Astrocyte (in vitro differentiated cells and primary cell): ENCODE measurements around the gene ETV3. TPM values are rescaled to one million over a fixed set of nuclear protein-coding genes. Genes with fewer than 3 reads are reported as not detected.

ENCODE experiments used
- DNase-seq: peaks from one replicate; pipeline ENCODE4 v3.0.0-alpha.2; 2010; ENCODE audit warnings: low read depth
- FAIRE-seq: peaks from 2 replicates; lab custom pipeline; 2011; peaks lifted over from hg19 to GRCh38; lab: Jason Lieb, UNC
- H2AFZ ChIP-seq: 2 replicates; pipeline ENCODE4 v1.6.0; 2012; ENCODE audit warnings: low read depth, low read length, inconsistent platforms
- H3K27ac ChIP-seq: 2 replicates; pipeline ENCODE4 v1.5.1; 2011; ENCODE audit warnings: low read depth, low read length, inconsistent platforms
- H3K27me3 ChIP-seq: 2 replicates; pipeline ENCODE4 v1.6.0; 2011; ENCODE audit warnings: low read length, inconsistent platforms; ENCODE audit not compliant: insufficient read depth
- H3K36me3 ChIP-seq: 2 replicates; pipeline ENCODE4 v1.5.1; 2011; ENCODE audit warnings: low read length, inconsistent platforms; ENCODE audit not compliant: insufficient read depth
- H3K4me1 ChIP-seq: 2 replicates; pipeline ENCODE4 v1.5.1; 2011; ENCODE audit warnings: low read length, inconsistent platforms; ENCODE audit not compliant: insufficient read depth
- H3K4me2 ChIP-seq: 2 replicates; pipeline ENCODE4 v1.6.0; 2012; ENCODE audit warnings: low read length, inconsistent platforms
- H3K4me3 ChIP-seq: 2 replicates; pipeline ENCODE4 v1.5.1; 2011; ENCODE audit warnings: low read depth, mild to moderate bottlenecking, low read length, inconsistent platforms; ENCODE audit not compliant: insufficient read depth
- H3K79me2 ChIP-seq: 2 replicates; pipeline ENCODE4 v1.6.0; 2012; ENCODE audit warnings: mild to moderate bottlenecking, low read length, inconsistent platforms; ENCODE audit not compliant: insufficient read depth
- H3K9ac ChIP-seq: 2 replicates; pipeline ENCODE4 v1.6.0; 2012; ENCODE audit warnings: mild to moderate bottlenecking, low read length, inconsistent platforms
- H3K9me3 ChIP-seq: 2 replicates; pipeline ENCODE4 v1.5.1; 2012; ENCODE audit warnings: low read depth, mild to moderate bottlenecking, low read length, inconsistent platforms; ENCODE audit not compliant: insufficient read depth
- H4K20me1 ChIP-seq: 2 replicates; pipeline ENCODE4 v1.6.0; 2012; ENCODE audit warnings: low read length, inconsistent platforms; ENCODE audit not compliant: insufficient read depth
- H3K27ac Mint-ChIP-seq: one replicate; pipeline ENCODE4 v1.8.0; 2021; ENCODE audit warnings: mild to moderate bottlenecking, mixed read lengths; ENCODE audit not compliant: unreplicated experiment
- H3K27me3 Mint-ChIP-seq: one replicate; pipeline ENCODE4 v1.8.0; 2021; ENCODE audit warnings: low read depth, mixed read lengths; ENCODE audit not compliant: unreplicated experiment
- H3K36me3 Mint-ChIP-seq: one replicate; pipeline ENCODE4 v1.8.0; 2021; ENCODE audit warnings: low read depth, mixed read lengths; ENCODE audit not compliant: unreplicated experiment
- H3K4me1 Mint-ChIP-seq: one replicate; pipeline ENCODE4 v1.8.0; 2021; ENCODE audit warnings: low read depth, mixed read lengths; ENCODE audit not compliant: unreplicated experiment
- H3K4me3 Mint-ChIP-seq: one replicate; pipeline ENCODE4 v1.8.0; 2021; ENCODE audit warnings: mild to moderate bottlenecking, moderate library complexity, mixed read lengths; ENCODE audit not compliant: unreplicated experiment
- H3K9me3 Mint-ChIP-seq: one replicate; pipeline ENCODE4 v1.8.0; 2021; ENCODE audit warnings: mild to moderate bottlenecking, mixed read lengths; ENCODE audit not compliant: unreplicated experiment
- EZH2 ChIP-seq: IDR thresholded peaks from 2 replicates; pipeline ENCODE4 v1.6.1; 2012; ENCODE audit warnings: mild to moderate bottlenecking, low read length, inconsistent platforms; ENCODE audit not compliant: insufficient read depth
- total RNA-seq: library from RNA; stranded (reverse); gene quantifications from 2 replicates; pipeline ENCODE4 v1.2.1, GENCODE V29; 2021
- TF ChIP-seq, protein P1 (sequence below): IDR thresholded peaks from 2 replicates; pipeline ENCODE4 v1.5.1; 2011; ENCODE audit warnings: low read depth, mild to moderate bottlenecking, inconsistent platforms, low read length, moderate library complexity; ENCODE audit not compliant: insufficient read depth

ETV3 gene
- total RNA-seq, 1 donor from 2014 or later, result 37.5 TPM

DNA sequence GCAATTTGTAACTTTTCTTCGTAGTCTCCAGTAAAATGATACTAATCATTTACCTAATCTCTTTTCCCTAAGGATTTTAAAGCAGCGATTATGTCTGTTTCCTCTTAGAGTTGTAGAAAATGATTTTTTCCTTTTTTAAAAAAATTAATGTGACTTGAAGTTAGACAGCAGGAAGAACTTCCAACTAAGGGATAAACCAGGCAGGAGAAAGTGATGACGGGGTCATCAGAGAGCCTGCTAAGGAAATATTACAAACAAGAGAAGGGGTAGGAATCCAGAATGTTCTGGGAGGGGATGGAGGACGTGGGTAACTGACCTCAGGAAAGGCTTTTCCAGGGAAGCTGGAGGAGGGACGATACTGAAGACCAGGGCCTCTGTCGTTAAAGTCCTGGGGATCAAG, 29.7 kb downstream of the ETV3 start:
- Histone ChIP-seq H3K9me3 (no peaks in the 10 kb centered on the region), H3K9ac (no peak overlapping the region), H3K27me3 (peaks cover 3% of the 10 kb centered on the region), H3K4me2 (no peak overlapping the region), H3K79me2 (no peaks in the 10 kb centered on the region), H3K36me3 (no peaks in the 10 kb centered on the region), H3K4me3 (no peak overlapping the region), H3K4me1 (peaks cover 31% of the 10 kb centered on the region), H4K20me1 (no peaks in the 10 kb centered on the region), H2AFZ (no peak overlapping the region), H3K27ac (no peak overlapping the region)
- no peak for FAIRE-seq
- Mint-ChIP-seq H3K36me3 (no peaks in the 10 kb centered on the region), H3K4me3 (no peak overlapping the region), H3K4me1 (peaks cover 37% of the 10 kb centered on the region), H3K9me3 (no peaks in the 10 kb centered on the region), H3K27me3 (peaks cover 22% of the 10 kb centered on the region), H3K27ac (no peak overlapping the region)
- TF ChIP-seq, protein P1, sequence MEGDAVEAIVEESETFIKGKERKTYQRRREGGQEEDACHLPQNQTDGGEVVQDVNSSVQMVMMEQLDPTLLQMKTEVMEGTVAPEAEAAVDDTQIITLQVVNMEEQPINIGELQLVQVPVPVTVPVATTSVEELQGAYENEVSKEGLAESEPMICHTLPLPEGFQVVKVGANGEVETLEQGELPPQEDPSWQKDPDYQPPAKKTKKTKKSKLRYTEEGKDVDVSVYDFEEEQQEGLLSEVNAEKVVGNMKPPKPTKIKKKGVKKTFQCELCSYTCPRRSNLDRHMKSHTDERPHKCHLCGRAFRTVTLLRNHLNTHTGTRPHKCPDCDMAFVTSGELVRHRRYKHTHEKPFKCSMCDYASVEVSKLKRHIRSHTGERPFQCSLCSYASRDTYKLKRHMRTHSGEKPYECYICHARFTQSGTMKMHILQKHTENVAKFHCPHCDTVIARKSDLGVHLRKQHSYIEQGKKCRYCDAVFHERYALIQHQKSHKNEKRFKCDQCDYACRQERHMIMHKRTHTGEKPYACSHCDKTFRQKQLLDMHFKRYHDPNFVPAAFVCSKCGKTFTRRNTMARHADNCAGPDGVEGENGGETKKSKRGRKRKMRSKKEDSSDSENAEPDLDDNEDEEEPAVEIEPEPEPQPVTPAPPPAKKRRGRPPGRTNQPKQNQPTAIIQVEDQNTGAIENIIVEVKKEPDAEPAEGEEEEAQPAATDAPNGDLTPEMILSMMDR, result no peak
- no peak for TF ChIP-seq EZH2
- DNase-seq, result no peak

DNA sequence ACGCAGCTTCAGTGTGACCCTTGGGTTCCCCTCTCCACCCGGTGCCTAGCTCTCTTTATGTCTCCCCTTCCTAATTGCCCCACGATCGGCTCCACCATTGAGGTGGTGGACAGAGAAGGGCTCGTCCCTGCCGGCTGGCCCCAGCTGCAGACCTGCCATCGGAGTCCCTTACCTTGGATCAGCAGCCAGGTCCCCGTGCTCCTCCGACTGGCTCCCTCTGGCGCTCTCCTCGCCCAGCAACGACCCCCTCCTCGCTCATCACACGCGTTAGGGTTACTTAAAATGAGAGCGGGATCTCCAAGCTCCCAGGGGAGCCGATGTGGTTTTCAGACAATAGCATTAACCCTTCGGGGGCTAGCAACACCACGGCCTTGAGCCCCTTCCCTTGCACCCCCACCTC, 30.5 kb downstream of the ETV3 start:
- Histone ChIP-seq H3K4me3 (no peak overlapping the region), H3K36me3 (no peaks in the 10 kb centered on the region), H3K79me2 (no peaks in the 10 kb centered on the region), H3K9ac (no peak overlapping the region), H3K27ac (no peak overlapping the region), H4K20me1 (no peaks in the 10 kb centered on the region), H3K27me3 (peaks cover 3% of the 10 kb centered on the region), H3K9me3 (no peaks in the 10 kb centered on the region), H3K4me1 (peaks cover 31% of the 10 kb centered on the region), H3K4me2 (no peak overlapping the region), H2AFZ (no peak overlapping the region)
- DNase-seq, result no peak
- Mint-ChIP-seq H3K27me3 (peaks cover 25% of the 10 kb centered on the region), H3K9me3 (peaks cover 2% of the 10 kb centered on the region), H3K36me3 (no peaks in the 10 kb centered on the region), H3K27ac (no peak overlapping the region), H3K4me3 (no peak overlapping the region), H3K4me1 (peaks cover 32% of the 10 kb centered on the region)
- TF ChIP-seq, protein P1, result no peak
- no peak for TF ChIP-seq EZH2
- no peak for FAIRE-seq

DNA sequence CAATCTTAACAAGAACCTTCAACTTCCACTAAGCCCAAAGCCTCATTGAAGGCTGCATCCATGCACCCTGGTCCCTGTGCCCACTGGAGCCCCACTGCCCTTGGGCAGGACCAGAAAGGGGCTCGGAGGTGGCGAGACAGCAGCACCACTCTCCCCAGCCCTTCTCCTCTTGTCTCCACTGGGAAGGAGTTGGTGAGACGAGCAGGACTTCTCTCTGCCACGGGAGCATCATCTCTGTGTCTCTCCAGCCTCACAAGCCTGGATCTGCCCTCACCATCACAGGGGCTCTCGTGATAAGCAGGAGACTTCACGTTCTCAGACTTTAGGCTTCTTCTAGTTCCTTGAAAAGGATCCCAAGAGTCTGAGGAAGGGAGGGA, 31.4 kb downstream of the ETV3 start:
- no peaks in the 10 kb centered on the region for H3K36me3 Mint-ChIP-seq
- H3K27me3 Mint-ChIP-seq, result peaks cover 27% of the 10 kb centered on the region
- peak overlapping the region; percentile 15 for H3K4me3 ChIP-seq
- no peaks in the 10 kb centered on the region for H3K9me3 ChIP-seq
- FAIRE-seq (no peak), DNase-seq (no peak)
- H3K27me3 ChIP-seq, result no peaks in the 10 kb centered on the region
- H3K9ac ChIP-seq, result peak overlapping the region; percentile 80
- H3K27ac Mint-ChIP-seq, result peak overlapping the region; percentile 81
- no peaks in the 10 kb centered on the region for H4K20me1 ChIP-seq
- no peak overlapping the region for H3K4me3 Mint-ChIP-seq
- H3K79me2 ChIP-seq, result no peaks in the 10 kb centered on the region
- no peaks in the 10 kb centered on the region for H3K36me3 ChIP-seq
- H3K9me3 Mint-ChIP-seq, result peaks cover 4% of the 10 kb centered on the region
- H3K27ac ChIP-seq, result peak overlapping the region; percentile 88
- peaks cover 27% of the 10 kb centered on the region for H3K4me1 Mint-ChIP-seq
- peak overlapping the region; percentile 72 for H2AFZ ChIP-seq
- TF ChIP-seq, protein P1, result no peak
- no peak for TF ChIP-seq EZH2
- H3K4me1 ChIP-seq, result peaks cover 31% of the 10 kb centered on the region
- peak overlapping the region; percentile 66 for H3K4me2 ChIP-seq
